HG02759 (cell line): ENCODE measurements around the gene HS3ST5.
"Not testable (repeated sequence)": the region's sequence is repeated elsewhere in the genome, so short reads cannot be mapped to it uniquely, and the experiment has no call there.

ENCODE experiments used
- ATAC-seq: cut with Tn5 transposase; IDR thresholded peaks from one replicate; pipeline ENCODE4 v1.9.1; 2021; ENCODE audit warnings: mild to moderate bottlenecking, moderate library complexity; ENCODE audit not compliant: unreplicated experiment

HS3ST5 gene

DNA sequence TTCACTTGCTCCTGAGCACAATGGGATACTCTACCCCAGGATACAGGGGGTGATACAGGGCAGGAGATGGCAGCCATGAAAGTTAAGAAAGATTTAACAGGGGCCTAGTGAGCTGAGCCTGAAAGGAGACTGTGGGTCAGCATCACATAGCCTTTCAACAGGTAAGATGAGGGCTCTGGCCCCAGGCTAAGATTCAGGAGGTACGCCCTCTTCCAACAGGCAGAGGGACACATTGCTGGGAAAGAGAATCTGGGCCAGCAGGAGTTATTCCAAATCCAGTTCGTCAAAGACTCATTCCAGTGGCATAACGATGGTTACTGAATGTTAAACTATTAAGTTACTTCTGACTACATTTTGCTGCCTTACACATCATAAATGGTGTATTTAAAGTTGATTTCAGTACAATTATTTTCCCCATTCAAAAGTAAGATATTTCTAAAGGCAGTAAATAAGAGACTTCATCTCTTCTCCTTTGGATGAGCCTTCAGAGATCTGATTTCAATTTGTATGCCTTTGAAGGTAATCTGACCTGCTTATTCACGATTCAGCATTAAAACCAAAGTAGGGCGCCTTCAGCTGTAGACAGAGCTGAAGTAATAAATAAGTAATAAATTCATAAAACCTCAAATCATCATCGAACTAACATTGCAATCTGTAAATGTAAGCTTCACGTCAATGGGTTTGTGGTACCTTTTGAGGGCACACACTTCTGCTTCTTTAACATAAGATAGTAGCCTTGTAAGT is 62.4 kb downstream of the HS3ST5 start:
- no peak for ATAC-seq

DNA sequence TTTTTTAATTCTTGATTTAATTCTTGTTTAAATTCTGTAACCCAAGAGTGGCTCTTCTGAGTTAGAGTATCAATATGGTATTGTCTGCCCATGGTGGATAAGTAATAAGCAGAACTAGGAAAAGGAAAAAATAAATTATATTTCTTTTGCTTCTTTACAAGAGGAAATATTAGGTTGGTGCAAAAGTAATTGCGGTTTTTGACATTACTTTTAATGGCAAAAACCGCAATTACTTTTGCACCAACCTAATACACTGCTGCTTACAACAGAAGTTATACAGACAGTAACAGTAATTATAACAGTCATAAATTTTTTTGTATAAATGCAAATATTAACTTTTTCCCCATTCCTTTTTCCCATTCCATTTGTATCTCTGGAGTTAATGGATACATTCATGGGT is 65.6 kb downstream of the HS3ST5 start:
- no peak for ATAC-seq

DNA sequence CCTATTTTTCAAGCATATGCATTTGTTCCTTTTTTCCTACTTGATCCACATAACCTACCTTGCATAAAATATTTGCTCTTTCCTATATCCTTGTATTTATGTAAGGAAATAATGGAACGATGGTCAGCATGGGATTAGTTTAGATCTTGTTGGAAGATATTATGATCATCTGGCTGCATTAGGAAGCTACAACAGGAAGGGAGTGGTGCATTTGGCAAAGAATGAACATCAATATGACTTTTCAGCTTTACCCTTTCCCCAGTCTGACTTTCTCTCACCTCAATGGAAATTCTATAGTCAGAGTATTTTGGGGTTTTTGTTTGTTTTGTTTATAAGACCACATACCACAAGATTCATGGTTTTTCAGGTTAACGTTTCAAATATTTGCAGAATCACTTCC is 66.0 kb downstream of the HS3ST5 start:
- no peak for ATAC-seq

DNA sequence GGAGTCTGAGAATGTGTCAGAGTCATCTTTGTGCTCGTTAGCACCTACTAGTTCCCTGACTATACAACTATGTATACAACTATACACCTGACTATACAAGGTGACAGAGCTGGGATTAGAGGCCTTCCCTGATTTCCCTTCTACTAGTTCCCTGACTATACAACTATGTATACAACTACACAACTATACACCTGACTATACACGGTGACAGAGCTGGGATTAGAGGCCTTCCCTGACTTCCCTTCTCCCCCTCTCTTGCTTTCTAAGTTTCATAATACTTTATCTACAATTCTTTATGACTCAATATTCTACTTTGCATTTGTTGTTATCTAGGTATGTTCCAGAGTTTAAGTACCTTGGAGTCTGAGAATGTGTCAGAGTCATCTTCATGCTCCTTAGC is 68.0 kb downstream of the HS3ST5 start:
- no peak for ATAC-seq

DNA sequence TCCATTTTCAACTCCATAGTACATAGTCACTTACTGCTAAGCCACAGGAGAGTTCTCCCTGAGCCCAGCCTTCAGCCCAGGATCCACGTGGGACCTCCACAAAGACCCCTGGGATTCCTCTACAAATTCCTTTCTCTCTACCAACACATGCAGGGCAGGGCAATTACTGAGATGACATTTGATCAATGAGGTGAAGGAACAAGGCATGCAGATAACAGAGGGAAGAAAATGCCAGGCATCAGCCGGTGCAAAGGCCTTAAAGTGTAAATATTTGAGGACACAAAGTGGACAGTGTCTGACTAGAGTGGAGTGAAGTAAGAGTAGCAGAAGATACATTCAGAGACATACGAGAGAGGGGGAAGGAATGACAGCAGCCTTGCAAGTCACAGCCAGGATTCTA is 70.2 kb downstream of the HS3ST5 start:
- ATAC-seq, result no peak

DNA sequence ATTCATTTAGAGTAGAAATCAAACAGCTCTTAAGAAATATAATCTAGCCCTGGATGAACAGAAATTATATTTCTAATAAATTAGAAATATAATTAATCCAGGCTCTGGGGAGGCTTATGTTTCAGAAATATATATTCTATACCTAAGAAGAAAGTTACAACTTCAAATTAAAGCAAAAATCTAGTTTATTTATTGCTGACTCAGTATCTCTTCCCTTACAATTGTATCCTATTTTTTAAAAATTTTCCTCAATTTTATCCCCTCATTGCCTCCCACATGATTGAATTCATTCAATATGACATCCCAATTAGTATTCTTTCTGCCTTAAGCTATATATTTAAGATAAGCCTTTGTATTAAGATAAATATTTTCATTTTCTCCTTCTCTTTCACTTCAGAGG is 71.4 kb downstream of the HS3ST5 start:
- ATAC-seq, result no peak

DNA sequence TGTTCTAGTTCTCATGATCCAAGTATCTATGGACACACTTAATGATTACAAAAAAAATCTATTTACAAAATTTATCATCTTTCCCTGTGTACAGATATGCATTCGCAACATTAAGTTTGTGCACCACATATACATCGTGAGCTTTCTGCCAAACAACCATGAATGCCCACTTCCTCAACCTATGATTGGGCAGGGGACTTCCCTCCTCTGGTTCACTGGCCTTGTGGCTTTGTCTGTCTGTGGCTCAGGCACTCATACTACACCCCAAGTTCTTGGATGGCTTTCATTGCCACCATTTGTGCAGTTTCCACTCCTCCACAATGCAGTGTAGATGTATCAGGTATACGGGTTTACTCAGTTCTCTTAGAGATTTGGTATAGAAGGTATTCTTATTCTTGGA is 74.9 kb downstream of the HS3ST5 start:
- peak; percentile 81 for ATAC-seq

DNA sequence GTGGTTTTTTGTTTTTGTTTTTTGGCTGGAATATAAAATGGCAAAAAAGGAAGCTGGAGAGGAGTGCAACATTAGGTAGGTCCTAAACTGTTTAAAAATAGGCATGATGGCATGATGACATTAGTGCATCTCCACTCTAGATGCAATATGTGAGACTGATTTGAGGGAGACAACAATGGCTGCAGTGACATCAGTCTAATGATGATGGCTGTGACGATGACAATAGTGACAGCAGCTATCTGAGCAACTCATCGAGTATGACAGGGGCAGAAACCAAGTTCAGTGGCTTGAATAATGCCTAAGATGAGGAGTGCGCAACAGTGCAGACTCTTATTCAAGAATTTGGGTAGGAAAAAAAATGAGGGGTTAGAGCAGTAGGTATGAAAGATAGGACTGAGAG is 82.0 kb downstream of the HS3ST5 start:
- no peak for ATAC-seq

DNA sequence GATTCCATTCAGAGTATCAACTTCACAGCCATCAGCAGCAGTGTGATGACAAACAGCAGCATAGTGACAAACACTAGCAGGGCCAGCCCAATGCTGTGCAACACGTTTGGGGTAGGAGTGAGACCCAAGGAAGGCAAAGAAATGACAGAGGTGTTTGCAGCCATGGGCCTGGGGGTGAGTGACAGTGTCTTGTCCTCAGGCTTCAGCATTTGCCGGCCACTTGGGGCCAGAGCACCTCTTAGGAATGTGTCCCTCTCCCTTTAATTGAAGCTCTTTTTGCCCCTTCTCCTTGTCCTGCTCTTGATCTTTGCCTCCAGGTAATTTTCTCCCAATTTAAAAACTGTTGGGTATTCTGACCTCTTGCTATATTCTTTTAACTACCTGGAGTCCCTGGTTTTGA is 84.4 kb downstream of the HS3ST5 start:
- no peak for ATAC-seq

DNA sequence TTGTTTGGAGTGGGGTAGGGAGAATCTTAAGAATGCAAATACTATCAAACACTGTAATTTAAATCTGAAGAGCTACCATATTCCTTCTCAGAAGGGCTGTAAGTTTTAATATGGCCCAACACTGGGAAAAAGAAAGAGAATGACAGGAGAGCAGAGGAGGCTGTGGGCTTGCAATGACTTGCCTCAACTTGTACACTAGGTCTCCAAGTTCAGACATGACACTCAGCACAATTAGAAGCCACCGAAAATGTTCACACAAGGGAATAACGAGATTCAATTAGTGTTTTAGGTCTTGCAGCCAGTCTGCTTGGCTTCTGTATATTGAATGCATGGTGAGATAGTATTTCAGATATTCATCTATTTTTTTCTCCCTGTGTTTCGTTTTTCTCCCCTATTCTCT is 89.4 kb downstream of the HS3ST5 start:
- no peak for ATAC-seq

DNA sequence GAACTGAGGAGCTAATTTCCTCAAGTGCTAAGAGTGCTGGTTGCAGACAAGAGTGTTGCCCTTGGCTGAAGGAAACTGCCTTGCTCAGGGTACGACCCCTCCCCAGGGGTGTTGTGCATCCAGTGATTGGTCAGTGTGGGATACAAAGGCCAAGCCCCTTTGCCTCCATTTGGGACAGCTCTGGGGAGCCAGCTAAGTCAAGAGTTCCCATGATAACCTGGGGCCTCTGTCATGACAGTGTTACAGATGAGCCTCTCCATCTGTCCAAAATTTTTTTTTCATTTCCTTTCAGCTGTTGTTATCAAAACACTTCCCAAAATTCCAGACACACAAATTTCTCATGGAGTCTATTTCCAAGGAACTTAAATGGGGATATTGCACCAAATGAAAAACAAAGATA is 93.3 kb downstream of the HS3ST5 start:
- ATAC-seq, result no peak

DNA sequence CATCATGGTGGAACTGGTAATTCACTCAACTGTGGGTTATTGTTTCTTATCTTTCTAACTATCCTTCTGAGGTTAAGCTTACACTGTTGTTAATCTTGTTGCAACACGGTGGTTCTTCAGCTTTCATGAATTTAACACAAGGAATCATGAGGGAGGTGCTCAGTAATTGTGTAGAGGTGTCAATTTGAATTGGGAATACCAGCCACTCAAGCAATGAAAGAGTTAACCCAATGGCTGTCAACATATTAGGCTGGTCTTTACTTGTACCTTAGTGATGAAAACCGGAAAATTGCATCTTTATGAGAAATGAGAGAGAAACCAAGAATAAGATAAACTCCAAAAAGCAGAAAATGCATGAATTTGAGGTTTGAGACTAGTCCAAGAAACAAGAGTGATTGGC is 95.7 kb downstream of the HS3ST5 start:
- ATAC-seq, result no peak

DNA sequence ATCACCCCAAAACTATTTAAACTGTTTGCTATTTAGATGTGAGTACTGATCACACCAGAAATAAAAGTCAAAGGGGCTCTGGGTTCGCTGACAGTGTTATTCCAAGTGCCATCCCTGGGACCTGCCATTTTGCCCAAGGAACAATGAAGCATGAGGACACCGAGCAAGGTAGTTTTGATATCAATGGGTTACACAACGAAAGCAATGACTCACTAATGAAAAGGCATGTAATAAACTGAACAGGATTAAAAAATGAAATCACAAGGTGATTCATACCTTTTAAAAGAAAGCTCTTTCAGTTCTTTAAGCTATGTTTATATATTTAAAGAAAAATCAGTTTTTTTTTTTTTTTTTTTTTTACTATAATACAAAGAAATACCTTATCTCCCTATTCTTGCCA is 102.0 kb downstream of the HS3ST5 start:
- ATAC-seq, result no peak

DNA sequence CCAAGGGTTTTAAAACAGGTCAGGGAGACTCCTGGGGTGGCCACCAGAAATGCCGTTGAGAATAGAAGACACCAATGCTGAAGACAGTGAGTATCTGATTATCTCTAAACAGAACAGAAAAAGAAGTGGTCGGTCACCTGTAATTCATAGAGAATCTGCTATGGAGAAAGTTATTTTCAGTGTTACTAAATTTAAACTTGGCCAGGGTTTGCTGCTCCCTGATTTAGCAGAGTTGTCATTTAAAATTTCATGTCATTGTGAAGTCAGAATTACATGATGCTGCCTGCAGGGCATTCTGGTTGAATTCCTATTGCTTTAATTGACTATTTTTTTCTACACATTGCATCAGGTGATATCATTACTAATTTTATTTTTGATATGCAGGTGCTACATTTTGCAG is 114.1 kb downstream of the HS3ST5 start:
- no peak for ATAC-seq

DNA sequence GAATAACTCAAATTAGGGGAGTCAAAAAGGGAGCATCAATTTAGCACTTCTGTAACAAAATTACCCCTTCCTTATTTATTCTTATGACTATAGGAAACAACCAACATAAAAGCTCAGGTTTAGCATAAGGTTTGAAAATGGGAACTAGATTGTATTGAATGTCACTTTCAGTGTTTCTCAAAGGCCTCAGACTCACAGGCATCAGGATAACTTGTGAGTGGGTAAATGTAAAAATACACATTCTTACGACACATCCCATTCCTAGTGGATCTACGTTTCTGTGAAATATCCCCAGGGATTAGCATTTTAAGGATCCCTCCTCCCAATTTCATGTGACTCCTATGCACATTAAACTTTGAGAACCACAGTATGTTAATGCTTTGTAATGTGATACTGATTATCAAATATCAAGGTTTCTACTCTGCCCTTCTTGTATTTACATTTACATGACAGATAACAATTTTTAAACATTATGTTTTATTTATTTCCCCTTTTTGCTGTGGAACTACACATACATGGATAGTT is 114.8 kb downstream of the HS3ST5 start:
- ATAC-seq, result no peak

DNA sequence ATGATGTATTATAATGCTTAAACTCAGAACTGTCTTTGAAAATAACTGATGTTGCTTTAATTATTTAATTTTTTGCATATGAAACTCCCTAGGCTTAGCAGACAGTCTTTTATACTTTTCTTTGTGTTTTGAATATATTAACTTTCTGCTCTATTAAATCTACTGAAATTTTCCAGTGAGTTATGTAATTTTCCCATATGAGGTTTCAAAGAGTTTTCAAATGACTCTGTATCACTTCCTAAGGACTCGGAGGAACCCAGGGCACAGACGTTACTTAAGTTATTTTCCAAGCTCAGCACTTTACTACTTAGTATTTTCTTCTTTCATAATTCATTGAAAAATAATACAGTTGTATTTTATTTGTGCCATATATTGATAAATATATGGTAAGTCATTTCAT is 122.6 kb downstream of the HS3ST5 start:
- no peak for ATAC-seq

DNA sequence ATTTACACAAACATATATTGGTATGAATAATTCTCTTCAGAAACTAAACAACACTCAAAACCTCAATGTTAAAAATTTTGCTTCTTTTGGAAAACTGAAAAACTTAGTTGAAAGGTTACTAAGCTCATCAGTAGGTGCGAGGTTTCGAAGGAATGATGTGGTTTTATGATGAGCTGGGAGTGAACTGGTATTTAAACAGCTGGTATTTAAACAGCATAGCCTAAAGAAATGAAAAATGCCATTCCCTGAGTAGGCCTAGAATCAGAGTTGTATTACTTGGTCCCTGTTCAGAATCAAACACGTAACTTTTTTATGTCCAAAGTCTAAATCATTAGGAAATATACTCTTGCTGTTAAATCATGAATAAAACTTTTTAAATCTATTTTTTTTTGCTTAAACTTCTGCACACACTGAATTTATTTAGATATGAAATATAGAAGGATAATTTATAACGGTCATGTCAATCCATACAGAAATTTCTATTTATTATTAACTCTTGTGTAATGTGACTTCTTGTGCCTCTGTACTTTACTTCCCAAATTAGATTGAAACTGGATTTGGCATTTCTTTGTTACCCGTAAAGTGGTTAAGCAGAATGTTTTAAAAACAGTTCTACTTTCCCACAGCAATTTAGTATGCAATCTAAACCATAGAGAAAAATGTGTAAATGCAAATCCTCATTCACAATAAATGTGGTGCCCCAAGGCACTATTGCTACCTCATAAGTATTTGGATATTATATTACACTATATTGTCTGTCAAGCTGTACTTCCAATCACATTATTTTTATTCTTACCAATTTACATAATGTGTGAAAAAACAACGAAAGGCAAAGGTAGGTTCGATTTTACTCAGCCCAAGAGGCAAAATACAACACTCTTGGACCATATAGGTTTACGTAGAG is 124.1 kb downstream of the HS3ST5 start:
- no peak for ATAC-seq

DNA sequence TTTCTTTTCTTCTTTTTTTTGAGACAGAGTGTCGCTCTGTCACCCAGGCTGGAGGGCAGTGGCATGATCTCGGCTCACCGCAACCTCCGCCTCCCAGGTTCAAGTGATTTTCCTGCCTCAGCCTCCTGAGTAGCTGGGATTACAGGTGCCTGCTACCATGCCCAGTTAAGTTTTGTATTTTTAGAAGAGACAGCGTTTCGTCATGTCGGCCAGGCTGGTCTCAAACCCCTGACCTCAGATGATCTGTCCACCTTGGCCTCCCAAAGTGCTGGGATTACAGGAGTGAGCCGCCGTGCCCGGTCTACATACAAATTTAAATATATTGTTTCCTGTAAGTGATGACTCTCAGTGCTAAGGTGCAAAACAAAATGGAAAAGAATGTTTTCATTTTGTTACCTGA is 124.8 kb downstream of the HS3ST5 start:
- ATAC-seq, result not testable (repeated sequence)

DNA sequence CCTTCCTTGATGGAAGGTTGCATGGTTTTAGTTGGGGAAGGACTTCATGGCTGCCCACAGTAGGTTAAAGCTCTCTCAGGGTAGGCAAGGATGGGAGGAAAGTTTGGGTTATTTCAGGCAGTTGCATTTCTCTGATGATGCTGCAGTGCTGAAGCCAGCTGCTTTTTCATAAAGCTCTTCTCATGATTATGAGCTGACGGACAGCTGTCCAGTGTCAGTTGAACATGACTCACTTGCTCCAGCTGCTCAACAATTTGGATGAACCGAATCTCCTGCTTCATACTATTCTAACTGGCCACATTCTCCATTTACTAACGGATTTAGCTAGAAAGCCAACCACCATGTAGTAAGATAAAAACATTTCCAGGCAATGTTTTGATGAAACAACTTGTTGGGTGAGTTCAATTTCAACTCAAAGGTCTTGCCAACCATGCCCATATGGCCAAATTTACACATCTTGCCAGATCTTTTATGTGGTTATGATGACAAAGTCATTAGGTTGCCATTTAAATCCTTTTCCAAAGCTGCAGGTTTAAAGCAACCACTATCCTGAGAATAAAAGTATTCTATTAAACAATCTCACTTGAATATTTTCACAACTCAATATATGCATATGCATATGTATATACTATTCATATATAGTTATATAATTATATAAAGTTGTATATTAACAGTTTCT is 125.9 kb downstream of the HS3ST5 start:
- no peak for ATAC-seq

DNA sequence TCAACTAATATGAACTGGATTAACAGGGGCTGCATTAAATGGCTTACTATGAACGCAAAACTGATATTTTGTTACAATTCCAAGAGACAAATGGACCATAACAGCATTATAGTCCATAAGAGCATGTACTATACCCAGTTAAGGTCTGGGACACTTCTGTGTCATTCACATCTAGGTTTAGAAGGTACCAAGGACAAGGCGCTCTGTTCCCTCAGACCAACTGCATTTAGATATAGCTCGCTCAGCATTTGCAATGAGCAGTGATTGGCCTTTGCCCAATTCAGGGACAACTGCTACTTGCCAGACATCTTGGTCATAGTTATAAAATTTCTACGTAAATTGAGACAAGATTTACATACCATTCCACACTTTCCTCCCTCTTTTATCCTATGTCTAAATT is 132.4 kb downstream of the HS3ST5 start:
- ATAC-seq, result no peak

DNA sequence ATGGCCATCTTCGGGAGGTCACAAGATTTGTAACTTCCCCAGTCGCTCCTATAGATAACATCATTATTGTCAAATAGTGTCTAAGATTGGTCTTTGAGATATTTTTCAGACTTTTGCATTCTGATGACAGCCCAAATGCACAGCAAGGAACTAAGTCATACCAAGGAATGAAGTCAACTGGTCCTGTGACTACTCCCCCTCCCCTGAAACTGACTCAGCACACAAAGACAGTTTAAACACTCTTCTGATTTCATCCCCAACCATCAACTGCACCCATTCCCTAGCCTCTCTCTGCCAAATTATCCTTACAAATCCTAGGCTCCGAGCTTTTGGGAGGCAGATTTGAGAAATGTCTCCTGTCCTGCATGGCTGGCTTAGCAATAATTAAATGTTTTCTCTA is 139.4 kb downstream of the HS3ST5 start:
- ATAC-seq, result no peak

DNA sequence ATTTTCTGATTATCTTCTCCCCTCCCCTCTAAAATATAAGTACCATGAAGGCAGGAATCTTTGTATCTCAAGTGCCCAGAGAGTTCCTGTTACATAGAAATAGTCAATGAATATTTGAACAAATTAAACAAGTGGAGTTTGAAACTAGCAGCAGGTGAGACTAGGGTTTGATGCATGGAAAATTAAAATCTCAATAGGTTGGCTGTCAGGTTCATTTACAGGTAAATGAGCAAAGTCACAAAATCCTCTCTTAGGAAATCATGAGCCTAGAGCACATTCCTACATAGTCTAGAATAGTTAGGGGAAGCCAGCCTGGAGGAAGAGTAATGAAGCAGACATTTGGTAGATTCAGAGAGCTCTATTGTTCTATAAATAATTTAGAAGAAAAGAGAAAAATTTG is 140.4 kb downstream of the HS3ST5 start:
- ATAC-seq, result no peak
